H9 (cell line): ENCODE results near the gene SEMA4A. TPM values are rescaled to one million over a fixed set of nuclear protein-coding genes. Genes with fewer than 3 reads are reported as not detected.

ENCODE experiments used
- DNase-seq: peaks from one replicate; pipeline ENCODE4 v3.0.0-alpha.2; 2017
- H2AFZ ChIP-seq: one replicate; pipeline ENCODE4 v1.6.1; 2013; ENCODE audit warnings: mild to moderate bottlenecking, low read length, control low read depth, moderate library complexity
- H2AK5ac ChIP-seq: 2 replicates; pipeline ENCODE4 v1.6.1; 2013; ENCODE audit warnings: low read length, control low read depth, mixed read lengths; ENCODE audit not compliant: insufficient read length
- H2BK120ac ChIP-seq: one replicate; pipeline ENCODE4 v1.6.1; 2013; ENCODE audit warnings: low read depth, mild to moderate bottlenecking, low read length, control low read depth, inconsistent platforms; ENCODE audit not compliant: poor library complexity, severe bottlenecking
- H2BK12ac ChIP-seq: 2 replicates; pipeline ENCODE4 v1.6.1; 2013; ENCODE audit warnings: low read length, control low read depth, mixed read lengths, low read depth; ENCODE audit not compliant: insufficient read length
- H2BK15ac ChIP-seq: 2 replicates; pipeline ENCODE4 v1.6.1; 2013; ENCODE audit warnings: low read depth, low read length, control low read depth
- H2BK20ac ChIP-seq: one replicate; pipeline ENCODE4 v1.6.1; 2013; ENCODE audit warnings: low read depth, mild to moderate bottlenecking, low read length, control low read depth, inconsistent platforms; ENCODE audit not compliant: poor library complexity, severe bottlenecking
- H2BK5ac ChIP-seq: 2 replicates; pipeline ENCODE4 v1.6.1; 2013; ENCODE audit warnings: low read length, control low read depth, mixed read lengths; ENCODE audit not compliant: insufficient read length
- H3K14ac ChIP-seq: 2 replicates; pipeline ENCODE4 v1.6.1; 2013; ENCODE audit warnings: low read length, control low read depth; ENCODE audit not compliant: insufficient read depth
- H3K18ac ChIP-seq: 2 replicates; pipeline ENCODE4 v1.6.1; 2013; ENCODE audit warnings: low read depth, mild to moderate bottlenecking, mixed read lengths, low read length, control low read depth; ENCODE audit not compliant: insufficient read length
- H3K23ac ChIP-seq: 2 replicates; pipeline ENCODE4 v1.6.1; 2013; ENCODE audit warnings: low read length, control low read depth, mixed read lengths, low read depth; ENCODE audit not compliant: insufficient read length
- H3K23me2 ChIP-seq: 2 replicates; pipeline ENCODE4 v1.6.1; 2013; ENCODE audit warnings: low read depth, mild to moderate bottlenecking, mixed read lengths, low read length, control low read depth; ENCODE audit not compliant: insufficient read length, poor library complexity, severe bottlenecking
- H3K27ac ChIP-seq: 2 replicates; pipeline ENCODE4 v1.5.1; 2013; ENCODE audit warnings: low read length, control low read depth, mixed read lengths, low read depth; ENCODE audit not compliant: insufficient read length
- H3K27me3 ChIP-seq: 2 replicates; pipeline ENCODE4 v1.6.1; 2013; ENCODE audit warnings: low read length, control low read depth, inconsistent platforms; ENCODE audit not compliant: insufficient read depth
- H3K4ac ChIP-seq: 2 replicates; pipeline ENCODE4 v1.6.1; 2013; ENCODE audit warnings: low read depth, mild to moderate bottlenecking, control low read depth, inconsistent platforms, low read length, moderate library complexity
- H3K4me1 ChIP-seq: 2 replicates; pipeline ENCODE4 v1.6.1; 2013; ENCODE audit warnings: low read length, control low read depth, inconsistent platforms; ENCODE audit not compliant: insufficient read depth
- H3K4me2 ChIP-seq: 2 replicates; pipeline ENCODE4 v1.6.1; 2013; ENCODE audit warnings: low read length, control low read depth, mixed read lengths; ENCODE audit not compliant: insufficient read length, insufficient read depth
- H3K56ac ChIP-seq: 2 replicates; pipeline ENCODE4 v1.6.1; 2013; ENCODE audit warnings: low read depth, mild to moderate bottlenecking, mixed read lengths, low read length, control low read depth; ENCODE audit not compliant: insufficient read length
- H3K79me1 ChIP-seq: 2 replicates; pipeline ENCODE4 v1.6.1; 2013; ENCODE audit warnings: low read depth, mild to moderate bottlenecking, moderate library complexity, low read length, control low read depth, inconsistent platforms; ENCODE audit not compliant: insufficient read depth, poor library complexity, severe bottlenecking
- H3K79me2 ChIP-seq: 2 replicates; pipeline ENCODE4 v1.6.1; 2013; ENCODE audit warnings: low read length, control low read depth, inconsistent platforms; ENCODE audit not compliant: insufficient read depth
- H3K9ac ChIP-seq: 2 replicates; pipeline ENCODE4 v1.6.1; 2013; ENCODE audit warnings: low read length, control low read depth, mixed read lengths; ENCODE audit not compliant: insufficient read length; ENCODE audit errors: extremely low read depth
- H3K9me3 ChIP-seq: one replicate; pipeline ENCODE4 v1.6.1; 2013; ENCODE audit warnings: low read depth, low read length, inconsistent platforms; ENCODE audit not compliant: control insufficient read depth
- H3T11ph ChIP-seq: one replicate; pipeline ENCODE4 v1.6.1; 2013; ENCODE audit warnings: mild to moderate bottlenecking, low read length, control low read depth, inconsistent platforms
- H4K20me1 ChIP-seq: one replicate; pipeline ENCODE4 v1.6.1; 2013; ENCODE audit not compliant: control insufficient read depth, insufficient read length, insufficient read depth
- H4K5ac ChIP-seq: 2 replicates; pipeline ENCODE4 v1.6.1; 2013; ENCODE audit warnings: low read depth, mild to moderate bottlenecking, mixed read lengths, low read length, control low read depth; ENCODE audit not compliant: insufficient read length
- H4K8ac ChIP-seq: replicated peaks from 2 replicates; pipeline ENCODE4 v1.6.1; 2013; ENCODE audit warnings: low read length, control low read depth, mixed read lengths, low read depth; ENCODE audit not compliant: insufficient read length
- H4K91ac ChIP-seq: 2 replicates; pipeline ENCODE4 v1.6.1; 2013; ENCODE audit warnings: low read depth, mild to moderate bottlenecking, moderate library complexity, mixed read lengths, low read length, control low read depth; ENCODE audit not compliant: insufficient read length
- H3K27ac Mint-ChIP-seq, 3 experiments: 2 replicates in 2 of 3; 3 replicates in 1 of 3; pipeline ENCODE4 v1.8.0; 2020 to 2021; ENCODE audit warnings: mixed read lengths in 3 of 3, mild to moderate bottlenecking in 1 of 3, moderate library complexity in 1 of 3
- H3K27me3 Mint-ChIP-seq: 2 replicates; pipeline ENCODE4 v1.8.0; 2021; ENCODE audit warnings: low read depth, mild to moderate bottlenecking, moderate library complexity, mixed read lengths
- H3K36me3 Mint-ChIP-seq, 3 experiments: 2 replicates in 2 of 3; 3 replicates in 1 of 3; pipeline ENCODE4 v1.8.0; 2020 to 2021; ENCODE audit warnings: low read depth in 3 of 3, mixed read lengths in 3 of 3; ENCODE audit not compliant: insufficient read depth in 1 of 3
- H3K4me1 Mint-ChIP-seq, 2 experiments: 2 replicates each; pipeline ENCODE4 v1.8.0; 2020; ENCODE audit warnings: mixed read lengths in 2 of 2
- H3K4me3 Mint-ChIP-seq, 2 experiments: 2 replicates in 1 of 2; 3 replicates in 1 of 2; pipeline ENCODE4 v1.8.0; 2020 to 2021; ENCODE audit warnings: mild to moderate bottlenecking in 2 of 2, mixed read lengths in 2 of 2, moderate library complexity in 1 of 2
- H3K9me3 Mint-ChIP-seq, 2 experiments: 2 replicates in 1 of 2; 3 replicates in 1 of 2; pipeline ENCODE4 v1.8.0; 2020; ENCODE audit warnings: mild to moderate bottlenecking in 2 of 2, mixed read lengths in 2 of 2, moderate library complexity in 1 of 2
- CTCF ChIP-seq: fragments of 200-600 bp; sonication (generic); conservative IDR thresholded peaks from 3 replicates; pipeline ENCODE4 v1.8.0; 2021; ENCODE audit warnings: antibody characterized with exemption, mild to moderate bottlenecking
- WGBS: extraction: QIAGEN DNeasy Blood & Tissue Kit; methylation state at CpG from one replicate; pipeline ENCODE4 v1.1.7; 2013; ENCODE audit warnings: missing lambda C conversion rate, low lambda C conversion rate, mixed read lengths; ENCODE audit not compliant: insufficient read length; ENCODE audit errors: extremely low coverage; 5-methylcytosine and 5-hydroxymethylcytosine counted together
- total RNA-seq: library from RNA; stranded (reverse); gene quantifications from 2 replicates; pipeline ENCODE4 v1.2.1, GENCODE V29; 2021

The SEMA4A gene
- total RNA-seq, 1 experiment from 2014 or later = 11.1 TPM

- no peak overlapping the region for H2AK5ac ChIP-seq
- no peaks in the 10 kb centered on the region for H3K9me3 ChIP-seq
- H3K4me2 ChIP-seq = no peak overlapping the region
- no peak overlapping the region for H3K4me3 Mint-ChIP-seq
- no peaks in the 10 kb centered on the region for H3K27me3 ChIP-seq
- peak; percentile 56 for TF ChIP-seq CTCF
- H2BK5ac ChIP-seq = no peak overlapping the region
- H3K56ac ChIP-seq = no peak overlapping the region
- WGBS = no CpG with 5 or more reads among the region's 9 CpGs
- H4K5ac ChIP-seq = no peak overlapping the region
- H3K27ac Mint-ChIP-seq = peak overlapping the region in 2 of 3 experiments; percentile 56 to 92; a peak in 5 of 7 replicates
- H3K9me3 Mint-ChIP-seq = no peaks in the 10 kb centered on the region
- H3K27me3 Mint-ChIP-seq = no peaks in the 10 kb centered on the region
- no peak overlapping the region for H2BK120ac ChIP-seq
- no peaks in the 10 kb centered on the region for H3K79me2 ChIP-seq
- no peak overlapping the region for H2BK20ac ChIP-seq
- no peaks in the 10 kb centered on the region for H3K79me1 ChIP-seq
- H3K4me1 Mint-ChIP-seq = peaks cover 34 to 36% of the 10 kb centered on the region in 2 experiments
- no peak overlapping the region for H2BK12ac ChIP-seq
- H3K4ac ChIP-seq = no peak overlapping the region
- no peak overlapping the region for H3K27ac ChIP-seq
- no peak overlapping the region for H3T11ph ChIP-seq
- no peaks in the 10 kb centered on the region for H4K20me1 ChIP-seq
- H3K9ac ChIP-seq = no peak overlapping the region
- peak; percentile 68 for DNase-seq
- H2BK15ac ChIP-seq = no peak overlapping the region
- H2AFZ ChIP-seq = no peak overlapping the region
- H4K91ac ChIP-seq = no peak overlapping the region
- H3K18ac ChIP-seq = no peak overlapping the region
- H3K14ac ChIP-seq = no peak overlapping the region
- H3K23ac ChIP-seq = no peak overlapping the region
- no peak overlapping the region for H4K8ac ChIP-seq
- H3K4me1 ChIP-seq = peaks cover under 1% of the 10 kb centered on the region
- H3K36me3 Mint-ChIP-seq = peaks cover 7 to 38% (median 34%) of the 10 kb centered on the region in 3 experiments; a peak in 6 of 7 replicates
- no peaks in the 10 kb centered on the region for H3K23me2 ChIP-seq
Observed at GRCh38 chr1:156172696-156173470, 19.5 kb downstream of the SEMA4A start.
